Measurements from ENCODE around the gene SEPTIN1.

DNA sequence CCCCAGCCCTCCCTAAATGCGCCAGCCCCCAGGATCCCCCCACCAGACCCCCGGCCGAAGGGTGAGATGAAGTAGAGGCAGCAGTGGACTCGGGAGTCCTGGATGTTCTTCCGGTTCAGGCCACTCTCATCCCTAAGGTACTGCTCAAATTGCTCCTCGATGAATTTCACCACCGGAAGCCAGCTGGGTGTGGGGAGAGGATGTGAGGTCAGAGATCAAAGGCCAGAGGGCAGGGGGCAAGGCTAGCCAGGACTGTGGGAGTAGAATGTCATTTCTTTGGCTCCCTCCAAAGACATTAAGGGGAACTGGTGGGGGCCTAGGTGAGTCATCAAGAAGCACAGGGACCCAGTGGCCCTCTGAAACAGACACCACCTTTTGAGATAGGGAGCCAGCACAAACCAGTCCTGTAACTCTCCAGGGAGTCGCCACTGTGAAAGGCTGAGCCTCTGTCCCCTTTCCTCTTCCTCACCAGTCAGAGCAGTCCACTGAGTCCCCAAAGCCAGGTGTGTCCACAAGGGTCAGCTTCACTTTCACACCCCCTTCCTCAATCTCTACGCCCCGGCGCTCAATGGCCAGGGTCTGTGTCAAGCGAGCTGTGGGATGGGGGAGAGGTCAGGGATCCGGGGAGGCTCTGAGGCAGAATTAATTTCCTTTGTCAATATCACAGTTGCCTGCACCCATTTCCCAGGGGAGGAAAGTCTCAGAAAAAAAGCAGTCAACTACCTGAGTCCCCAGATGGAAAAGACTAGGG is 895 bp downstream of the SEPTIN1 start:
- TF ChIP-seq YY1 (IDR thresholded peaks at IDR 0.05; ENCODE audit: insufficient read depth, insufficient read length) (no peak), ZNF274 (IDR thresholded peaks at IDR 0.05; ENCODE audit: low read depth, low read length) (no peak)

Measured in NT2/D1 (cell line).